Endodermal cell (in vitro differentiated cells): ENCODE results near the gene CFAP77. TPM values are rescaled to one million over a fixed set of nuclear protein-coding genes. Genes with fewer than 3 reads are reported as not detected.

Source experiments
- DNase-seq: peaks from one replicate; pipeline ENCODE4 v3.0.0-alpha.2; 2017
- H3K27ac ChIP-seq: 2 replicates; pipeline ENCODE4 v1.5.1; 2013; ENCODE audit warnings: mild to moderate bottlenecking, low read depth, low read length, moderate library complexity
- H3K27me3 ChIP-seq: 2 replicates; pipeline ENCODE4 v1.6.1; 2013; ENCODE audit warnings: mild to moderate bottlenecking, low read length, moderate library complexity; ENCODE audit not compliant: insufficient read depth, control insufficient read depth, poor library complexity, severe bottlenecking
- H3K36me3 ChIP-seq: 2 replicates; pipeline ENCODE4 v1.7.0; 2013; ENCODE audit warnings: mild to moderate bottlenecking, low read length, moderate library complexity; ENCODE audit not compliant: control insufficient read depth, insufficient read depth
- H3K4me1 ChIP-seq: one replicate; pipeline ENCODE4 v1.7.0; 2013; ENCODE audit warnings: low read length; ENCODE audit not compliant: control insufficient read depth, insufficient read depth
- H3K4me3 ChIP-seq: 2 replicates; pipeline ENCODE4 v1.5.1; 2013; ENCODE audit warnings: mild to moderate bottlenecking, low read length, moderate library complexity
- H3K9ac ChIP-seq: 2 replicates; pipeline ENCODE4 v1.6.1; 2013; ENCODE audit warnings: mild to moderate bottlenecking, low read length, moderate library complexity; ENCODE audit not compliant: poor library complexity, severe bottlenecking; ENCODE audit errors: extremely low read depth
- H3K9me3 ChIP-seq: 2 replicates; pipeline ENCODE4 v1.6.1; 2013; ENCODE audit warnings: mild to moderate bottlenecking, low read length, moderate library complexity; ENCODE audit not compliant: control insufficient read depth
- H3K27ac Mint-ChIP-seq: 2 replicates; pipeline ENCODE4 v1.8.0; 2020; ENCODE audit warnings: mixed read lengths
- H3K27me3 Mint-ChIP-seq: 2 replicates; pipeline ENCODE4 v1.8.0; 2021; ENCODE audit warnings: mild to moderate bottlenecking, mixed read lengths; ENCODE audit not compliant: insufficient read depth
- H3K36me3 Mint-ChIP-seq: 2 replicates; pipeline ENCODE4 v1.8.0; 2020; ENCODE audit warnings: low read depth, mixed read lengths
- H3K4me1 Mint-ChIP-seq: 2 replicates; pipeline ENCODE4 v1.8.0; 2020; ENCODE audit warnings: mixed read lengths
- H3K4me3 Mint-ChIP-seq: 2 replicates; pipeline ENCODE4 v1.8.0; 2020; ENCODE audit warnings: mild to moderate bottlenecking, moderate library complexity, mixed read lengths
- H3K9me3 Mint-ChIP-seq: 2 replicates; pipeline ENCODE4 v1.8.0; 2020; ENCODE audit warnings: mild to moderate bottlenecking, mixed read lengths
- WGBS, 2 experiments: methylation state at CpG; one replicate each; pipeline versions ENCODE4 v1.1.5 to v1.1.7; 2013; ENCODE audit warnings: missing lambda C conversion rate in 2 of 2, mixed read lengths in 1 of 2; ENCODE audit not compliant: insufficient coverage in 1 of 2, insufficient read length in 1 of 2; 5-methylcytosine and 5-hydroxymethylcytosine counted together
- total RNA-seq, 2 donors: library from RNA; stranded (reverse); fragmentation: NEBNext Ultra II Directional in 1 of 2; extraction: Animal tissue kit (Norgen Biotek cat#: 25700) in 1 of 2; gene quantifications; 2 replicates in 1 of 2; 3 replicates in 1 of 2; pipeline ENCODE4 v1.2.1, GENCODE V29; 2021
- TF ChIP-seq, protein P1 (sequence below): fragments of 200-600 bp; sonication (generic); conservative IDR thresholded peaks from 2 replicates; pipeline ENCODE4 v1.5.0; 2021; ENCODE audit warnings: antibody characterized with exemption, mild to moderate bottlenecking

The CFAP77 gene
- total RNA-seq, 2 donors from 2014 or later = 1.7 to 2.2 TPM

DNA sequence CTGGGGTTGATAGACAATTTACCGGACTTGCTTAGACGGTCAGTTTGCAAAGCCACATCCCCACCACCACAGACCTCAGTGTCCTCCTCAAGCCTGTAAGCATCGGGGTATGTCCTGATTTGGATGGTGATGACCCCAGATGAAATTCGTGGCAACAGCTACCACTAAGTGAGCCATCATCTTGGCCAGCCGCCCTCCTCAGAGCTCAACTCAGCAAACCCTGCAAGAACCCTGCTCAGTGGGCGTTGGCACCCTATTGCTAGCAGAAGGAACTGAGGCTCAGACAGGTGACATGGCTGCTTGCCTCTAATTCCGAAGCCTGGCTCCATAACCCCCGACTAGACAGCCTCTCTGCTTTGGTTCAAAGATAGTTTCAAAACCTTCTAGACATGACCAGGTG, 131.0 kb downstream of the CFAP77 start:
- WGBS, 2 experiments = 90 to 93% methylated on average over 6 to 8 of the region's 8 CpGs
- DNase-seq = no peak
- H3K4me3 Mint-ChIP-seq = no peak overlapping the region
- no peaks in the 10 kb centered on the region for H3K27me3 ChIP-seq
- TF ChIP-seq, protein P1, sequence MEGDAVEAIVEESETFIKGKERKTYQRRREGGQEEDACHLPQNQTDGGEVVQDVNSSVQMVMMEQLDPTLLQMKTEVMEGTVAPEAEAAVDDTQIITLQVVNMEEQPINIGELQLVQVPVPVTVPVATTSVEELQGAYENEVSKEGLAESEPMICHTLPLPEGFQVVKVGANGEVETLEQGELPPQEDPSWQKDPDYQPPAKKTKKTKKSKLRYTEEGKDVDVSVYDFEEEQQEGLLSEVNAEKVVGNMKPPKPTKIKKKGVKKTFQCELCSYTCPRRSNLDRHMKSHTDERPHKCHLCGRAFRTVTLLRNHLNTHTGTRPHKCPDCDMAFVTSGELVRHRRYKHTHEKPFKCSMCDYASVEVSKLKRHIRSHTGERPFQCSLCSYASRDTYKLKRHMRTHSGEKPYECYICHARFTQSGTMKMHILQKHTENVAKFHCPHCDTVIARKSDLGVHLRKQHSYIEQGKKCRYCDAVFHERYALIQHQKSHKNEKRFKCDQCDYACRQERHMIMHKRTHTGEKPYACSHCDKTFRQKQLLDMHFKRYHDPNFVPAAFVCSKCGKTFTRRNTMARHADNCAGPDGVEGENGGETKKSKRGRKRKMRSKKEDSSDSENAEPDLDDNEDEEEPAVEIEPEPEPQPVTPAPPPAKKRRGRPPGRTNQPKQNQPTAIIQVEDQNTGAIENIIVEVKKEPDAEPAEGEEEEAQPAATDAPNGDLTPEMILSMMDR = no peak
- H3K27ac Mint-ChIP-seq = no peak overlapping the region
- peaks cover 9% of the 10 kb centered on the region for H3K9me3 Mint-ChIP-seq
- H3K4me1 Mint-ChIP-seq = peaks cover 5% of the 10 kb centered on the region
- H3K9ac ChIP-seq = no peak overlapping the region
- no peak overlapping the region for H3K27ac ChIP-seq
- H3K27me3 Mint-ChIP-seq = peaks cover 10% of the 10 kb centered on the region
- no peak overlapping the region for H3K4me3 ChIP-seq
- no peaks in the 10 kb centered on the region for H3K4me1 ChIP-seq
- no peaks in the 10 kb centered on the region for H3K36me3 ChIP-seq
- H3K9me3 ChIP-seq = peaks cover 3% of the 10 kb centered on the region
- no peaks in the 10 kb centered on the region for H3K36me3 Mint-ChIP-seq

DNA sequence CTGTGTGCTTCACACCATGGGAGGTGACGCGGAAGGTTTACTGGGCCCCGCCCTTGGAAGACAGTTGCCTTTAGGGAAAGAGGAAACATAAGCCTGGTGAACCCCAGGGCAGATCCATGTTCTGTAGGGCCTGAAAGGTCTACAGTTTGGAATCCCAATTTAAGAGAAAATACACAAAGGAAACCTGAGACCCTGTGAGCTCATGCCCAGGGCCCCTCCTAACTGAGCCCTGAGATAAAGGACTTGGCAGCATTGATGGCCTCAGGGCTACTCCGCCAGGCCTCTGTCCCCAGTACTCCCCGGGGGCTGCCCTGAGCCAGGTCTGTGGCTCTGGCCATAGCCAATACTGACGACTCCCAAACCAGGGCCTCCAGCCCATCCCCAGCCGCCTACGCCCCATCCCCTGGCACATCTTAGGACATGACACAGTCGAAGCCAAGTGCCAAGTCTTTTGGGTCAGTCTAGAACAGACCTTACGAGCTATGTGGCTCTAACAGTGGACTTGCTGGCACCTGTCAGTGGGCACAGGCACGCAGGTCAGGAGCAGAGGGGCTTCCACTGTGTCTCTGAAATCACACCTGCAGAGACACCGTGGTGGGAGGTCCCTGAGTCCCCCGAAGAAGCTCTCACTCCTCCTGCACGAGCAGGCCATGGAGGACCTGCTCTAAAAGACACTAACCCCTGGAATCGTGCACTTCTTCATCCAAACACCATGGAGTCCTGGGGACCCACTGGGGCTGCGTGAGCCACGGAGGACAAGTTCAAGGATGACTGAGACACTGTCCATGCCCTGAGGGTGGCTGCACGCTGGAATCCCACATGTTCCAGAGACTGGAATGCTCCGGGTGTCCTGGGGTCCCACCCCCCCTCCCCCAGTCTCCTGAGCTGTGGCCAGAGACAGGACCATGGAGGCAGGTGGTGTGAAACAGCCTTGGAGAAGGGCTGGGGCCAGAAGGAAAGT, 132.1 kb downstream of the CFAP77 start:
- H3K27me3 Mint-ChIP-seq = peaks cover 7% of the 10 kb centered on the region
- no peak overlapping the region for H3K4me3 Mint-ChIP-seq
- Histone ChIP-seq H3K9me3 (no peaks in the 10 kb centered on the region), H3K9ac (no peak overlapping the region), H3K36me3 (no peaks in the 10 kb centered on the region), H3K27me3 (no peaks in the 10 kb centered on the region), H3K4me3 (no peak overlapping the region), H3K27ac (no peak overlapping the region), H3K4me1 (no peaks in the 10 kb centered on the region)
- no peak overlapping the region for H3K27ac Mint-ChIP-seq
- no peaks in the 10 kb centered on the region for H3K36me3 Mint-ChIP-seq
- TF ChIP-seq, protein P1 = no peak
- WGBS, 2 experiments = 89 to 92% methylated on average over 18 to 19 of the region's 19 CpGs
- DNase-seq = no peak
- H3K9me3 Mint-ChIP-seq = no peaks in the 10 kb centered on the region
- peaks cover 7% of the 10 kb centered on the region for H3K4me1 Mint-ChIP-seq

DNA sequence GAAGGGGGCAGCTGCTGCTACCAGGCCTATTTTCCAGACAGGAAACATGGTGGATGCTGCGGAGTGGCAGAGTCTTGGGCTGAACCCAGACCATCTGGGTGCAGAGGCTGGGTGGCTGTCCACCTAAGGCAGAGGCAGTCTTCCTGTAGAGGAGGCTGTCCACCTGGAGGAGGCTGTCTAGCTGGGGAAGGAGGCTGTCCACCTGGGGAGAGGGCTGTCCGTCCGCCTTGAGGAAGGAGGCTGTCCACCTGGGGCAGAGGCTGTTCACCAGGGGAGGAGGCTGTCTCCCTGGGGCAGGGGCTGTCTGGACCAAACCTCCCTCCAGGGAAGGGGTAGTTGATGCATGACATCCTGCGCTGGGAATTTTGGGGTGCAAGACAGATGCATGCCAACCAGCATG, 133.2 kb downstream of the CFAP77 start:
- no peak overlapping the region for H3K4me3 Mint-ChIP-seq
- H3K4me1 Mint-ChIP-seq = peaks cover 7% of the 10 kb centered on the region
- Histone ChIP-seq H3K36me3 (no peaks in the 10 kb centered on the region), H3K27ac (no peak overlapping the region), H3K27me3 (no peaks in the 10 kb centered on the region), H3K9ac (no peak overlapping the region), H3K9me3 (no peaks in the 10 kb centered on the region), H3K4me1 (no peaks in the 10 kb centered on the region), H3K4me3 (no peak overlapping the region)
- peaks cover 6% of the 10 kb centered on the region for H3K27me3 Mint-ChIP-seq
- no peaks in the 10 kb centered on the region for H3K9me3 Mint-ChIP-seq
- 89 to 96% methylated on average over 3 to 4 of the region's 4 CpGs for WGBS, 2 experiments
- DNase-seq = no peak
- TF ChIP-seq, protein P1 = no peak
- no peak overlapping the region for H3K27ac Mint-ChIP-seq
- no peaks in the 10 kb centered on the region for H3K36me3 Mint-ChIP-seq
